CD4-positive, alpha-beta T cell treated with Interleukin-17A for 1 hour (primary cell): ENCODE measurements around the gene SLIT3.

ENCODE experiments used
- DNase-seq: peaks from one replicate; pipeline ENCODE4 v3.0.0-alpha.2; 2020

SLIT3 gene

GRCh38 chr5:168985454-168985853 is 315.5 kb downstream of the SLIT3 start:
- no peak for DNase-seq

GRCh38 chr5:168984135-168984675 is 316.7 kb downstream of the SLIT3 start:
- DNase-seq: no peak

- DNase-seq: no peak
These were observed 321.8 kb downstream of the SLIT3 start for GRCh38 chr5:168979135-168979534.

- no peak for DNase-seq
These were observed 322.4 kb downstream of the SLIT3 start for GRCh38 chr5:168978500-168978899.

- DNase-seq: no peak
These were observed 322.9 kb downstream of the SLIT3 start for GRCh38 chr5:168978015-168978414.

GRCh38 chr5:168976311-168976970 is 324.5 kb downstream of the SLIT3 start:
- no peak for DNase-seq

GRCh38 chr5:168975331-168975730 is 325.6 kb downstream of the SLIT3 start:
- no peak for DNase-seq

GRCh38 chr5:168974082-168974481 is 326.9 kb downstream of the SLIT3 start:
- DNase-seq: no peak

GRCh38 chr5:168972731-168973130 is 328.2 kb downstream of the SLIT3 start:
- DNase-seq: no peak

GRCh38 chr5:168971100-168971499 is 329.8 kb downstream of the SLIT3 start:
- no peak for DNase-seq

GRCh38 chr5:168969326-168969886 is 331.5 kb downstream of the SLIT3 start:
- DNase-seq: no peak

GRCh38 chr5:168967882-168968620 is 332.9 kb downstream of the SLIT3 start:
- no peak for DNase-seq

- DNase-seq: no peak
These were observed 335.3 kb downstream of the SLIT3 start for GRCh38 chr5:168965638-168966037.

- DNase-seq: no peak
These were observed 336.8 kb downstream of the SLIT3 start for GRCh38 chr5:168964182-168964581.

GRCh38 chr5:168962306-168962705 is 338.6 kb downstream of the SLIT3 start:
- no peak for DNase-seq

- no peak for DNase-seq
These were observed 339.3 kb downstream of the SLIT3 start for GRCh38 chr5:168961681-168962080.

GRCh38 chr5:168960497-168960896 is 340.4 kb downstream of the SLIT3 start:
- DNase-seq: no peak

GRCh38 chr5:168953351-168953750 is 347.6 kb downstream of the SLIT3 start:
- no peak for DNase-seq

- DNase-seq: no peak
These were observed 348.7 kb downstream of the SLIT3 start for GRCh38 chr5:168952196-168952595.

- no peak for DNase-seq
These were observed 349.2 kb downstream of the SLIT3 start for GRCh38 chr5:168951769-168952168.

- DNase-seq: no peak
These were observed 349.6 kb downstream of the SLIT3 start for GRCh38 chr5:168951356-168951755.

GRCh38 chr5:168950241-168950951 is 350.5 kb downstream of the SLIT3 start:
- DNase-seq: no peak

- no peak for DNase-seq
These were observed 352.2 kb downstream of the SLIT3 start for GRCh38 chr5:168948746-168949145.
